Stimulated activated CD8-positive, alpha-beta memory T cell treated with anti-CD3 and anti-CD28 coated beads, Interleukin-2, amount 100 ng/mL, for 1 hour (primary cell): ENCODE results near the gene TNN.

Source experiments
- DNase-seq, 2 donors: peaks; one replicate each; pipeline ENCODE4 v3.0.0-alpha.2; 2020; ENCODE audit warnings: low read depth in 2 of 2

Gene TNN

GRCh38 chr1:175147569-175147968 is 79.9 kb downstream of the TNN start:
- DNase-seq = no peak

GRCh38 chr1:175148068-175148467 is 80.4 kb downstream of the TNN start:
- DNase-seq = no peak

- DNase-seq = no peak
Measured at GRCh38 chr1:175150596-175151319, 83.1 kb downstream of the TNN start.

- DNase-seq = peak; percentile 52 to 54
Measured at GRCh38 chr1:175152006-175152652, 84.5 kb downstream of the TNN start.

- DNase-seq = peak; percentile 55 to 56
Measured at GRCh38 chr1:175154629-175155472, 87.2 kb downstream of the TNN start.

GRCh38 chr1:175155473-175155856 is 87.8 kb downstream of the TNN start:
- no peak for DNase-seq

GRCh38 chr1:175155936-175156335 is 88.3 kb downstream of the TNN start:
- DNase-seq = no peak

GRCh38 chr1:175157200-175157599 is 89.6 kb downstream of the TNN start:
- no peak for DNase-seq

- no peak for DNase-seq
Measured at GRCh38 chr1:175158170-175158591, 90.5 kb downstream of the TNN start.

- no peak for DNase-seq
Measured at GRCh38 chr1:175162955-175163354, 95.3 kb downstream of the TNN start.

GRCh38 chr1:175163702-175164101 is 96.1 kb downstream of the TNN start:
- DNase-seq = no peak

- DNase-seq = no peak
Measured at GRCh38 chr1:175164751-175165150, 97.1 kb downstream of the TNN start.

GRCh38 chr1:175166746-175167145 is 99.1 kb downstream of the TNN start:
- no peak for DNase-seq

GRCh38 chr1:175167861-175168260 is 100.2 kb downstream of the TNN start:
- no peak for DNase-seq

GRCh38 chr1:175168782-175169181 is 101.1 kb downstream of the TNN start:
- DNase-seq = no peak

- DNase-seq = no peak
Measured at GRCh38 chr1:175169286-175170018, 101.8 kb downstream of the TNN start.

GRCh38 chr1:175171036-175171913 is 103.6 kb downstream of the TNN start:
- DNase-seq = no peak

- DNase-seq = no peak
Measured at GRCh38 chr1:175172503-175172902, 104.9 kb downstream of the TNN start.

- DNase-seq = no peak
Measured at GRCh38 chr1:175173531-175173930, 105.9 kb downstream of the TNN start.

GRCh38 chr1:175174309-175175102 is 106.9 kb downstream of the TNN start:
- DNase-seq = no peak
